ENCODE results near the gene WDR81.

WDR81 gene

DNA sequence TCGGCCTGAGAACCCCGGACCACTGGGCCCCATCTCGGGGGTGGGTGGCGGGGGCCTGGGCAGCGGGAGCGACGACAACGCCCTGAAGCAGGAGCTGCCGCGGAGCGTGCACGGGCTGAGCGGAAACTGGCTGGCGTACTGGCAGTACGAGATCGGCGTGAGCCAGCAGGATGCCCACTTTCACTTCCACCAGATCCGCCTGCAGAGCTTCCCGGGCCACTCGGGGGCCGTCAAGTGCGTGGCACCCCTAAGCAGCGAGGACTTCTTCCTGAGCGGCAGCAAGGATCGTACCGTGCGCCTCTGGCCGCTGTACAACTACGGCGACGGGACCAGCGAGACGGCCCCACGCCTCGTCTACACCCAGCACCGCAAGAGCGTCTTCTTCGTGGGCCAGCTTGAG, 9.3 kb downstream of the WDR81 start:
- H3K36me3 ChIP-seq (ENCODE audit: low read depth), result peaks cover 4% of the 10 kb centered on the region; the same call in 1 of the 2 replicates
- DNase-seq (ENCODE audit: low spot score) (no peak), ATAC-seq (ENCODE audit: low read depth) (no peak)
- H3K4me1 ChIP-seq (ENCODE audit: insufficient read depth, poor library complexity, severe bottlenecking), result peaks cover 15% of the 10 kb centered on the region
- TF ChIP-seq, protein P1, sequence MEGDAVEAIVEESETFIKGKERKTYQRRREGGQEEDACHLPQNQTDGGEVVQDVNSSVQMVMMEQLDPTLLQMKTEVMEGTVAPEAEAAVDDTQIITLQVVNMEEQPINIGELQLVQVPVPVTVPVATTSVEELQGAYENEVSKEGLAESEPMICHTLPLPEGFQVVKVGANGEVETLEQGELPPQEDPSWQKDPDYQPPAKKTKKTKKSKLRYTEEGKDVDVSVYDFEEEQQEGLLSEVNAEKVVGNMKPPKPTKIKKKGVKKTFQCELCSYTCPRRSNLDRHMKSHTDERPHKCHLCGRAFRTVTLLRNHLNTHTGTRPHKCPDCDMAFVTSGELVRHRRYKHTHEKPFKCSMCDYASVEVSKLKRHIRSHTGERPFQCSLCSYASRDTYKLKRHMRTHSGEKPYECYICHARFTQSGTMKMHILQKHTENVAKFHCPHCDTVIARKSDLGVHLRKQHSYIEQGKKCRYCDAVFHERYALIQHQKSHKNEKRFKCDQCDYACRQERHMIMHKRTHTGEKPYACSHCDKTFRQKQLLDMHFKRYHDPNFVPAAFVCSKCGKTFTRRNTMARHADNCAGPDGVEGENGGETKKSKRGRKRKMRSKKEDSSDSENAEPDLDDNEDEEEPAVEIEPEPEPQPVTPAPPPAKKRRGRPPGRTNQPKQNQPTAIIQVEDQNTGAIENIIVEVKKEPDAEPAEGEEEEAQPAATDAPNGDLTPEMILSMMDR (IDR thresholded peaks at IDR 0.05; ENCODE audit: poor library complexity, severe bottlenecking), result no peak
- no peak overlapping the region for H3K27ac ChIP-seq (ENCODE audit: poor library complexity, severe bottlenecking)
- H3K4me3 ChIP-seq (ENCODE audit: severe bottlenecking), result no peak overlapping the region
- no peaks in the 10 kb centered on the region for H3K27me3 ChIP-seq (ENCODE audit: insufficient read depth, poor library complexity, severe bottlenecking)
- H3K9me3 ChIP-seq (ENCODE audit: severe bottlenecking), result no peaks in the 10 kb centered on the region

DNA sequence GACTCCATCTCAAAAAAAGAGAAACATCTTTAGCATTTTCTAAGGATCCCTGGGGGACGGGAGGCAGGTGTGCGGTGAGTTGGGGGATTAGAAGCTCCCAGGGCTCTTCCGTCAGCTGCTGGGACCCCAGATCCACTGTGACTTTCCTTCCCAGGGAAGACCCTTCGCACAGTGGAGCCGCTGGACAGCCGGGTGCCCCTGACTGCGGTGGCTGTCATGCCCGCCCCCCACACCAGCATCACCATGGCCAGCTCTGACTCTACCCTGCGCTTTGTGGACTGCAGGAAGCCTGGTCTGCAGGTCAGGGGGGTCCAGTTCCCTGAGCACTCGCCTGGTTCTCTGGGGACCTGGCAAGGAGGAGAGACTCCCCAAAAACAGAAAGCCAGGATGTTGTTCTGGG, 10.9 kb downstream of the WDR81 start:
- DNase-seq (ENCODE audit: low spot score), result no peak
- peaks cover 14% of the 10 kb centered on the region for H3K4me1 ChIP-seq (ENCODE audit: insufficient read depth, poor library complexity, severe bottlenecking)
- H3K36me3 ChIP-seq (ENCODE audit: low read depth), result peaks cover 4% of the 10 kb centered on the region; the same call in 1 of the 2 replicates
- TF ChIP-seq, protein P1 (IDR thresholded peaks at IDR 0.05; ENCODE audit: poor library complexity, severe bottlenecking), result no peak
- H3K4me3 ChIP-seq (ENCODE audit: severe bottlenecking), result no peak overlapping the region
- no peak for ATAC-seq (ENCODE audit: low read depth)
- no peaks in the 10 kb centered on the region for H3K27me3 ChIP-seq (ENCODE audit: insufficient read depth, poor library complexity, severe bottlenecking)
- H3K27ac ChIP-seq (ENCODE audit: poor library complexity, severe bottlenecking), result no peak overlapping the region
- H3K9me3 ChIP-seq (ENCODE audit: severe bottlenecking), result no peaks in the 10 kb centered on the region

DNA sequence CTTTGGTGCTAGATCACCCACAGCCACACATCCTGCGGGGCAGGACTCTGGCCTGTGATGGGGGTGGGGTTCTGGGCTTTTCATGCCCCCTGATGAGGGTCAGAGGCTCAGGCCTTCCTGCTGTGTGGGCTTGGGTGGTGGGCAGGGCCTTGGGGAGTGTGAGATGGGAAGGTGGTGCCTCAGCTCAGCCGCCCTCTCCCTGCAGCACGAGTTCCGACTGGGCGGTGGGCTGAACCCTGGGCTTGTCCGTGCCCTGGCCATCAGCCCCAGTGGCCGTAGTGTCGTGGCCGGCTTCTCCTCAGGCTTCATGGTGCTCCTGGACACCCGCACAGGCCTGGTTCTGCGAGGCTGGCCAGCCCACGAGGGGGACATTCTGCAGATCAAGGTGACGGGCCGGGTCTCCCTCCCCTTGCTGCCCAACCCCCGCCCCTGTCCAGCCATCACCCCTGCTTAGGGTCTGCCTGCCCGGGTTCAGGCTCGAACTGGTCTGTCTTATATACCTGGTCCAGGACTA, 11.4 kb downstream of the WDR81 start:
- H3K27ac ChIP-seq (ENCODE audit: poor library complexity, severe bottlenecking), result no peak overlapping the region
- TF ChIP-seq, protein P1 (IDR thresholded peaks at IDR 0.05; ENCODE audit: poor library complexity, severe bottlenecking), result no peak
- H3K36me3 ChIP-seq (ENCODE audit: low read depth), result peaks cover 4% of the 10 kb centered on the region; the same call in 1 of the 2 replicates
- DNase-seq (ENCODE audit: low spot score) (peak; percentile 53), ATAC-seq (ENCODE audit: low read depth) (no peak)
- H3K4me3 ChIP-seq (ENCODE audit: severe bottlenecking), result no peak overlapping the region
- peaks cover 9% of the 10 kb centered on the region for H3K4me1 ChIP-seq (ENCODE audit: insufficient read depth, poor library complexity, severe bottlenecking)
- no peaks in the 10 kb centered on the region for H3K27me3 ChIP-seq (ENCODE audit: insufficient read depth, poor library complexity, severe bottlenecking)
- H3K9me3 ChIP-seq (ENCODE audit: severe bottlenecking), result no peaks in the 10 kb centered on the region

DNA sequence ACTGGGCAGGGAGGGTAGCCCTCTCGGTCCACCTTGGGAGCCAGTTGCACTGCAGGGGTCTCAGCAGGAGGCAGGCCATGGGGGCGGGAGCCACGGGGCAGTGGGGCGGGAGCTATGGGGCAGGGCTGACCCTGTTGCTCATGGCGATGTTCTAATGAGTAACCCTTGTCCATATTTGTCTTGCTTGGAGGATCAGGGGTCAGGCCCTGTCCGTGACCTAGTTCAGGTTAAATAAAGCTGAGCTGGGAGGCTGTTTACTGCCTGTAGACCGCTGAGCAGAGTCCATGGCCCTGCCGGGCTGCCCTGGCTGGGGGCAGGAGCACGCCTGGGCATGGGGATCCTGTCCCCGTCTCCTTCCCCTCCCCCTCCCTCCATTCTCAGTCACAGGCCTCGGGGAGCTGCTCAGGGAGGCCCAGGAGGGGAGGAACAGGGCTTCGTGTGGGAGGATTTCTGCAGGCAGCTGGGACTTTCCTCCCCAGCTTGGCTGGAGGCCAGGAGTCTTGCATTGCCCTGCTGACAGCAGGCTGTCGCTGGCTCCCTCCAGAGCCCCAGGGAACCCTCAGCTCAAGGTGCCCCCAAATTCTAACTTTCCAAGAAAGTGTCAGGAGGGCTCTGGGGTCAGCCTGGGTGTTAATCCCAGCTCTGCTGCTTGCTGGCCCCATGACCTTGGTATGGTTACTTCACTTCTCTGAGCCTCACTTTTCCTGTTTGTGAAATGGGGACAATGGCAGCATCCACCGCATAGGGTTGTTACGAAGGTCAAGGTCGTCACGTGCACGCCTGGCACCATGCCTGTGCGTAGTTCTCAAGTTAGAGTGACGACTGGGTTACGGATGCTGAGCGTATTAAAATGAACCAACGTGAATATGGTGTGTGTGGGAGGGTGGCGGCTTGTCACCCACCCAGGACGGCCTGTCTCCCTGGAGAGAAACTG, 12.1 kb downstream of the WDR81 start:
- Histone ChIP-seq H3K27me3 (ENCODE audit: insufficient read depth, poor library complexity, severe bottlenecking) (no peaks in the 10 kb centered on the region), H3K4me1 (ENCODE audit: insufficient read depth, poor library complexity, severe bottlenecking) (peaks cover 3% of the 10 kb centered on the region), H3K27ac (ENCODE audit: poor library complexity, severe bottlenecking) (no peak overlapping the region), H3K9me3 (ENCODE audit: severe bottlenecking) (no peaks in the 10 kb centered on the region), H3K36me3 (ENCODE audit: low read depth) (no peaks in the 10 kb centered on the region; the same call in 1 of the 2 replicates), H3K4me3 (ENCODE audit: severe bottlenecking) (no peak overlapping the region)
- peak; percentile 56 for DNase-seq (ENCODE audit: low spot score)
- peak; percentile 54 for ATAC-seq (ENCODE audit: low read depth)
- TF ChIP-seq, protein P1 (IDR thresholded peaks at IDR 0.05; ENCODE audit: poor library complexity, severe bottlenecking), result no peak
